GM23338 (cell line): Measurements from ENCODE around the gene VOPP1. TPM values are rescaled to one million over a fixed set of nuclear protein-coding genes. Genes with fewer than 3 reads are reported as not detected.

Experiments
- ATAC-seq: fragments of 200-7000 bp; cut with Tn5 transposase; 3 replicates; pipeline ENCODE4 v1.9.1; 2020
- DNase-seq: peaks from one replicate; pipeline ENCODE4 v3.0.0-alpha.2; 2015; ENCODE audit warnings: low spot score
- H2AFZ ChIP-seq: fragments of 200-600 bp; sonication (generic); 2 replicates; pipeline ENCODE4 v1.8.0; 2016; ENCODE audit warnings: antibody characterized with exemption, mild to moderate bottlenecking, moderate library complexity
- H3F3A ChIP-seq: fragments of 200-600 bp; sonication (generic); replicated peaks from 2 replicates; pipeline ENCODE4 v1.8.0; 2017; ENCODE audit warnings: antibody characterized with exemption, mixed run types, low read depth
- H3K27ac ChIP-seq: fragments of 200-600 bp; sonication (generic); 2 replicates; pipeline ENCODE4 v1.6.1; 2016; ENCODE audit warnings: low read depth
- H3K27me3 ChIP-seq: fragments of 200-600 bp; sonication (generic); 2 replicates; pipeline ENCODE4 v1.8.0; 2016; ENCODE audit warnings: mild to moderate bottlenecking, mixed run types, moderate library complexity; ENCODE audit not compliant: insufficient read depth
- H3K36me3 ChIP-seq: fragments of 200-600 bp; sonication (generic); 2 replicates; pipeline ENCODE4 v1.8.0; 2016; ENCODE audit warnings: mild to moderate bottlenecking; ENCODE audit not compliant: insufficient read depth
- H3K4me1 ChIP-seq: fragments of 200-600 bp; sonication (generic); 2 replicates; pipeline ENCODE4 v1.8.0; 2016; ENCODE audit warnings: mild to moderate bottlenecking, moderate library complexity; ENCODE audit not compliant: insufficient read depth
- H3K4me2 ChIP-seq: fragments of 200-600 bp; sonication (generic); 2 replicates; pipeline ENCODE4 v1.7.1; 2017; ENCODE audit warnings: mixed run types
- H3K4me3 ChIP-seq: fragments of 200-600 bp; sonication (generic); 2 replicates; pipeline ENCODE4 v1.6.1; 2016; ENCODE audit warnings: mixed run types
- H3K79me2 ChIP-seq: fragments of 200-600 bp; sonication (generic); replicated peaks from 2 replicates; pipeline ENCODE4 v1.8.0; 2017; ENCODE audit warnings: mild to moderate bottlenecking; ENCODE audit not compliant: insufficient read depth
- H3K9me2 ChIP-seq: fragments of 200-600 bp; sonication (generic); 2 replicates; pipeline ENCODE4 v1.8.0; 2017; ENCODE audit not compliant: insufficient read depth
- H4K20me1 ChIP-seq: fragments of 200-600 bp; sonication (generic); replicated peaks from 2 replicates; pipeline ENCODE4 v1.8.0; 2017; ENCODE audit warnings: mild to moderate bottlenecking; ENCODE audit not compliant: insufficient read depth
- H3K27ac Mint-ChIP-seq: 2 replicates; pipeline ENCODE4 v1.8.0; 2020; ENCODE audit warnings: inconsistent platforms, mild to moderate bottlenecking, moderate library complexity, mixed read lengths
- H3K27me3 Mint-ChIP-seq: 3 replicates; pipeline ENCODE4 v1.8.0; 2022; ENCODE audit warnings: low read depth, mild to moderate bottlenecking, moderate library complexity, mixed read lengths, inconsistent platforms; ENCODE audit not compliant: insufficient read depth, poor library complexity
- H3K36me3 Mint-ChIP-seq: 3 replicates; pipeline ENCODE4 v1.8.0; 2021; ENCODE audit warnings: low read depth, mild to moderate bottlenecking, inconsistent platforms, moderate library complexity, mixed read lengths
- H3K4me1 Mint-ChIP-seq: 3 replicates; pipeline ENCODE4 v1.8.0; 2020; ENCODE audit warnings: mild to moderate bottlenecking, inconsistent platforms, mixed read lengths
- H3K4me3 Mint-ChIP-seq: 3 replicates; pipeline ENCODE4 v1.8.0; 2021; ENCODE audit warnings: moderate library complexity, mild to moderate bottlenecking, inconsistent platforms, mixed read lengths
- H3K9me3 Mint-ChIP-seq: 3 replicates; pipeline ENCODE4 v1.8.0; 2020; ENCODE audit warnings: moderate library complexity, mild to moderate bottlenecking, inconsistent platforms, mixed read lengths
- CREB1 ChIP-seq: fragments of 250-450 bp; sonication (Bioruptor Pico); IDR thresholded peaks from 2 replicates; pipeline ENCODE4 v1.5.0; 2020; ENCODE audit warnings: low read depth, mild to moderate bottlenecking, moderate library complexity
- ETS1 ChIP-seq: IDR thresholded peaks from 2 replicates; pipeline ENCODE4 v1.6.1; 2016; ENCODE audit warnings: antibody characterized with exemption
- EZH2 ChIP-seq: fragments of 200-600 bp; sonication (generic); IDR thresholded peaks from one replicate; pipeline ENCODE4 v1.8.0; 2017; ENCODE audit warnings: antibody characterized with exemption, mild to moderate bottlenecking, low read depth; ENCODE audit not compliant: unreplicated experiment
- JUNB ChIP-seq: IDR thresholded peaks from one replicate; pipeline ENCODE4 v1.6.1; 2016; ENCODE audit warnings: antibody characterized with exemption; ENCODE audit not compliant: unreplicated experiment
- POLR2AphosphoS5 ChIP-seq: IDR thresholded peaks from 2 replicates; pipeline ENCODE4 v1.6.1; 2016; ENCODE audit warnings: antibody characterized with exemption, low read depth
- STAT1 ChIP-seq: IDR thresholded peaks from one replicate; pipeline ENCODE4 v1.6.1; 2016; ENCODE audit warnings: antibody characterized with exemption; ENCODE audit not compliant: unreplicated experiment
- ZNF114 ChIP-seq: fragments of 250-450 bp; sonication (Bioruptor Pico); IDR thresholded peaks from 2 replicates; pipeline ENCODE4 v1.5.0; 2020; ENCODE audit warnings: mild to moderate bottlenecking, moderate library complexity
- ZNF331 ChIP-seq: fragments of 250-450 bp; sonication (Bioruptor Pico); IDR thresholded peaks from 2 replicates; pipeline ENCODE4 v1.5.0; 2020; ENCODE audit warnings: low read depth, mild to moderate bottlenecking, moderate library complexity
- polyA plus RNA-seq: library from polyadenylated mRNA; unstranded; fragments of >200 nt; fragmentation: Nextera tagmentation; extraction: Ambion mirVana; gene quantifications from 2 replicates; pipeline ENCODE4 v1.2.1, GENCODE V29; 2016
- total RNA-seq: library from RNA; depleted of rRNA; stranded (reverse); fragments of >200 nt; shearing (Covaris generic); gene quantifications from 2 replicates; pipeline ENCODE4 v1.2.3, GENCODE V29; 2014
- TF ChIP-seq, protein P1 (sequence below): fragments of 250-450 bp; sonication (Bioruptor Pico); IDR thresholded peaks from 2 replicates; pipeline ENCODE4 v1.5.0; 2020; ENCODE audit warnings: mild to moderate bottlenecking, moderate library complexity
- TF ChIP-seq, protein P2 (sequence below): IDR thresholded peaks from one replicate; pipeline ENCODE4 v1.6.1; 2018; ENCODE audit warnings: antibody characterized with exemption; ENCODE audit not compliant: unreplicated experiment
- TF ChIP-seq, protein P3 (sequence below), 2 experiments: fragments of 200-600 bp in 1 of 2; sonication (generic) in 1 of 2; conservative IDR thresholded peaks; 2 replicates each; pipeline versions ENCODE4 v1.5.1 to v1.6.1; 2016 to 2017; ENCODE audit warnings: antibody characterized with exemption in 2 of 2, low read depth in 2 of 2, mild to moderate bottlenecking in 2 of 2, moderate library complexity in 1 of 2

The VOPP1 gene
- total and polyA plus RNA-seq, 2 experiments from 2014 or later = 28.2 to 73.7 TPM

DNA sequence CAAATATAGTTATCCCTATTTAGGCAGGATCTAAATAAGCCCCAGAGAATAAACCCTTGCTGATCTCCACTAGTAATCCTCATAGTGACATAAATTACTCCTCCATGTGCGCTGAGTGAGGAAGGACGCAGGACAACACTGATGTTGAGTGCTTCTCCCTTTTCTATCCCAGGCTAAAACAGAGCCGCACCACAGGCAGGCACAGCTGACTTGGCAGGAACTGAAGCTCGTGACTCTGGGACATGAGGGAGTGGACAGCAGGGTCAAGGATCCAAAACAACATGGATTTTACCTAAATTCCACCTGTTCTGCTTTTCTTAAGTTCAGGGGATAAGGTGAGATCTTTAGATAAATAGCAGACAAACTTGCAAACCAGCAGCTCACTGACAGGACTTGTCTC, 46.0 kb downstream of the VOPP1 start:
- Histone ChIP-seq H3K27ac (no peak overlapping the region), H3K27me3 (no peaks in the 10 kb centered on the region), H3K36me3 (no peaks in the 10 kb centered on the region), H3K9me2 (no peaks in the 10 kb centered on the region), H2AFZ (no peak overlapping the region), H3K4me3 (no peak overlapping the region), H3K79me2 (peaks cover 100% of the 10 kb centered on the region), H3K4me2 (no peak overlapping the region), H3K4me1 (peaks cover 61% of the 10 kb centered on the region), H4K20me1 (peaks cover 20% of the 10 kb centered on the region), H3F3A (no peaks in the 10 kb centered on the region)
- DNase-seq (no peak), ATAC-seq (no peak)
- Mint-ChIP-seq H3K27ac (no peak overlapping the region), H3K27me3 (peaks cover 5% of the 10 kb centered on the region), H3K4me3 (no peak overlapping the region), H3K4me1 (peaks cover 66% of the 10 kb centered on the region), H3K36me3 (no peaks in the 10 kb centered on the region), H3K9me3 (no peaks in the 10 kb centered on the region)
- TF ChIP-seq ZNF114 (CRISPR knock-in tag) (no peak), ZNF331 (CRISPR knock-in tag) (no peak), JUNB (no peak), ETS1 (no peak), POLR2AphosphoS5 (no peak), STAT1 (no peak), CREB1 (CRISPR knock-in tag) (no peak), EZH2 (no peak)
- TF ChIP-seq, protein P1, sequence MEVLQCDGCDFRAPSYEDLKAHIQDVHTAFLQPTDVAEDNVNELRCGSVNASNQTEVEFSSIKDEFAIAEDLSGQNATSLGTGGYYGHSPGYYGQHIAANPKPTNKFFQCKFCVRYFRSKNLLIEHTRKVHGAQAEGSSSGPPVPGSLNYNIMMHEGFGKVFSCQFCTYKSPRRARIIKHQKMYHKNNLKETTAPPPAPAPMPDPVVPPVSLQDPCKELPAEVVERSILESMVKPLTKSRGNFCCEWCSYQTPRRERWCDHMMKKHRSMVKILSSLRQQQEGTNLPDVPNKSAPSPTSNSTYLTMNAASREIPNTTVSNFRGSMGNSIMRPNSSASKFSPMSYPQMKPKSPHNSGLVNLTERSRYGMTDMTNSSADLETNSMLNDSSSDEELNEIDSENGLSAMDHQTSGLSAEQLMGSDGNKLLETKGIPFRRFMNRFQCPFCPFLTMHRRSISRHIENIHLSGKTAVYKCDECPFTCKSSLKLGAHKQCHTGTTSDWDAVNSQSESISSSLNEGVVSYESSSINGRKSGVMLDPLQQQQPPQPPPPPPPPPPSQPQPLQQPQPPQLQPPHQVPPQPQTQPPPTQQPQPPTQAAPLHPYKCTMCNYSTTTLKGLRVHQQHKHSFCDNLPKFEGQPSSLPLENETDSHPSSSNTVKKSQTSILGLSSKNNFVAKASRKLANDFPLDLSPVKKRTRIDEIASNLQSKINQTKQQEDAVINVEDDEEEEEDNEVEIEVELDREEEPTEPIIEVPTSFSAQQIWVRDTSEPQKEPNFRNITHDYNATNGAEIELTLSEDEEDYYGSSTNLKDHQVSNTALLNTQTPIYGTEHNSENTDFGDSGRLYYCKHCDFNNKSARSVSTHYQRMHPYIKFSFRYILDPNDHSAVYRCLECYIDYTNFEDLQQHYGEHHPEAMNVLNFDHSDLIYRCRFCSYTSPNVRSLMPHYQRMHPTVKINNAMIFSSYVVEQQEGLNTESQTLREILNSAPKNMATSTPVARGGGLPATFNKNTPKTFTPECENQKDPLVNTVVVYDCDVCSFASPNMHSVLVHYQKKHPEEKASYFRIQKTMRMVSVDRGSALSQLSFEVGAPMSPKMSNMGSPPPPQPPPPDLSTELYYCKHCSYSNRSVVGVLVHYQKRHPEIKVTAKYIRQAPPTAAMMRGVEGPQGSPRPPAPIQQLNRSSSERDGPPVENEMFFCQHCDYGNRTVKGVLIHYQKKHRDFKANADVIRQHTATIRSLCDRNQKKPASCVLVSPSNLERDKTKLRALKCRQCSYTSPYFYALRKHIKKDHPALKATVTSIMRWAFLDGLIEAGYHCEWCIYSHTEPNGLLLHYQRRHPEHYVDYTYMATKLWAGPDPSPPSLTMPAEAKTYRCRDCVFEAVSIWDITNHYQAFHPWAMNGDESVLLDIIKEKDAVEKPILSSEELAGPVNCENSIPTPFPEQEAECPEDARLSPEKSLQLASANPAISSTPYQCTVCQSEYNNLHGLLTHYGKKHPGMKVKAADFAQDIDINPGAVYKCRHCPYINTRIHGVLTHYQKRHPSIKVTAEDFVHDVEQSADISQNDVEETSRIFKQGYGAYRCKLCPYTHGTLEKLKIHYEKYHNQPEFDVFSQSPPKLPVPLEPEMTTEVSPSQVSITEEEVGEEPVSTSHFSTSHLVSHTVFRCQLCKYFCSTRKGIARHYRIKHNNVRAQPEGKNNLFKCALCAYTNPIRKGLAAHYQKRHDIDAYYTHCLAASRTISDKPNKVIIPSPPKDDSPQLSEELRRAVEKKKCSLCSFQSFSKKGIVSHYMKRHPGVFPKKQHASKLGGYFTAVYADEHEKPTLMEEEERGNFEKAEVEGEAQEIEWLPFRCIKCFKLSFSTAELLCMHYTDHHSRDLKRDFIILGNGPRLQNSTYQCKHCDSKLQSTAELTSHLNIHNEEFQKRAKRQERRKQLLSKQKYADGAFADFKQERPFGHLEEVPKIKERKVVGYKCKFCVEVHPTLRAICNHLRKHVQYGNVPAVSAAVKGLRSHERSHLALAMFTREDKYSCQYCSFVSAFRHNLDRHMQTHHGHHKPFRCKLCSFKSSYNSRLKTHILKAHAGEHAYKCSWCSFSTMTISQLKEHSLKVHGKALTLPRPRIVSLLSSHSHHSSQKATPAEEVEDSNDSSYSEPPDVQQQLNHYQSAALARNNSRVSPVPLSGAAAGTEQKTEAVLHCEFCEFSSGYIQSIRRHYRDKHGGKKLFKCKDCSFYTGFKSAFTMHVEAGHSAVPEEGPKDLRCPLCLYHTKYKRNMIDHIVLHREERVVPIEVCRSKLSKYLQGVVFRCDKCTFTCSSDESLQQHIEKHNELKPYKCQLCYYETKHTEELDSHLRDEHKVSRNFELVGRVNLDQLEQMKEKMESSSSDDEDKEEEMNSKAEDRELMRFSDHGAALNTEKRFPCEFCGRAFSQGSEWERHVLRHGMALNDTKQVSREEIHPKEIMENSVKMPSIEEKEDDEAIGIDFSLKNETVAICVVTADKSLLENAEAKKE (CRISPR knock-in tag) = no peak
- TF ChIP-seq, protein P2, sequence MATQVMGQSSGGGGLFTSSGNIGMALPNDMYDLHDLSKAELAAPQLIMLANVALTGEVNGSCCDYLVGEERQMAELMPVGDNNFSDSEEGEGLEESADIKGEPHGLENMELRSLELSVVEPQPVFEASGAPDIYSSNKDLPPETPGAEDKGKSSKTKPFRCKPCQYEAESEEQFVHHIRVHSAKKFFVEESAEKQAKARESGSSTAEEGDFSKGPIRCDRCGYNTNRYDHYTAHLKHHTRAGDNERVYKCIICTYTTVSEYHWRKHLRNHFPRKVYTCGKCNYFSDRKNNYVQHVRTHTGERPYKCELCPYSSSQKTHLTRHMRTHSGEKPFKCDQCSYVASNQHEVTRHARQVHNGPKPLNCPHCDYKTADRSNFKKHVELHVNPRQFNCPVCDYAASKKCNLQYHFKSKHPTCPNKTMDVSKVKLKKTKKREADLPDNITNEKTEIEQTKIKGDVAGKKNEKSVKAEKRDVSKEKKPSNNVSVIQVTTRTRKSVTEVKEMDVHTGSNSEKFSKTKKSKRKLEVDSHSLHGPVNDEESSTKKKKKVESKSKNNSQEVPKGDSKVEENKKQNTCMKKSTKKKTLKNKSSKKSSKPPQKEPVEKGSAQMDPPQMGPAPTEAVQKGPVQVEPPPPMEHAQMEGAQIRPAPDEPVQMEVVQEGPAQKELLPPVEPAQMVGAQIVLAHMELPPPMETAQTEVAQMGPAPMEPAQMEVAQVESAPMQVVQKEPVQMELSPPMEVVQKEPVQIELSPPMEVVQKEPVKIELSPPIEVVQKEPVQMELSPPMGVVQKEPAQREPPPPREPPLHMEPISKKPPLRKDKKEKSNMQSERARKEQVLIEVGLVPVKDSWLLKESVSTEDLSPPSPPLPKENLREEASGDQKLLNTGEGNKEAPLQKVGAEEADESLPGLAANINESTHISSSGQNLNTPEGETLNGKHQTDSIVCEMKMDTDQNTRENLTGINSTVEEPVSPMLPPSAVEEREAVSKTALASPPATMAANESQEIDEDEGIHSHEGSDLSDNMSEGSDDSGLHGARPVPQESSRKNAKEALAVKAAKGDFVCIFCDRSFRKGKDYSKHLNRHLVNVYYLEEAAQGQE = no peak
- TF ChIP-seq, protein P3, sequence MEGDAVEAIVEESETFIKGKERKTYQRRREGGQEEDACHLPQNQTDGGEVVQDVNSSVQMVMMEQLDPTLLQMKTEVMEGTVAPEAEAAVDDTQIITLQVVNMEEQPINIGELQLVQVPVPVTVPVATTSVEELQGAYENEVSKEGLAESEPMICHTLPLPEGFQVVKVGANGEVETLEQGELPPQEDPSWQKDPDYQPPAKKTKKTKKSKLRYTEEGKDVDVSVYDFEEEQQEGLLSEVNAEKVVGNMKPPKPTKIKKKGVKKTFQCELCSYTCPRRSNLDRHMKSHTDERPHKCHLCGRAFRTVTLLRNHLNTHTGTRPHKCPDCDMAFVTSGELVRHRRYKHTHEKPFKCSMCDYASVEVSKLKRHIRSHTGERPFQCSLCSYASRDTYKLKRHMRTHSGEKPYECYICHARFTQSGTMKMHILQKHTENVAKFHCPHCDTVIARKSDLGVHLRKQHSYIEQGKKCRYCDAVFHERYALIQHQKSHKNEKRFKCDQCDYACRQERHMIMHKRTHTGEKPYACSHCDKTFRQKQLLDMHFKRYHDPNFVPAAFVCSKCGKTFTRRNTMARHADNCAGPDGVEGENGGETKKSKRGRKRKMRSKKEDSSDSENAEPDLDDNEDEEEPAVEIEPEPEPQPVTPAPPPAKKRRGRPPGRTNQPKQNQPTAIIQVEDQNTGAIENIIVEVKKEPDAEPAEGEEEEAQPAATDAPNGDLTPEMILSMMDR (conservative IDR thresholded peaks at IDR 0.05; ENCODE audit: low read depth in 2 of 2) = no peak
